BE2C (cell line): ENCODE measurements around the gene CCL11.

Experiments
- DNase-seq: peaks from one replicate; pipeline ENCODE4 v3.0.0-alpha.2; 2020
- H3K27me3 ChIP-seq: fragments of 250-450 bp; sonication (Bioruptor Pico); 2 replicates; pipeline ENCODE4 v1.5.1; 2020; ENCODE audit warnings: mild to moderate bottlenecking
- H3K36me3 ChIP-seq: fragments of 250-450 bp; sonication (Bioruptor Pico); 2 replicates; pipeline ENCODE4 v1.5.1; 2020; ENCODE audit warnings: mild to moderate bottlenecking
- H3K4me1 ChIP-seq: fragments of 250-450 bp; sonication (Bioruptor Pico); 2 replicates; pipeline ENCODE4 v1.5.1; 2020
- H3K4me3 ChIP-seq: 2 replicates; pipeline ENCODE4 v1.5.1; 2011; ENCODE audit warnings: low read depth, low read length
- H3K9me3 ChIP-seq: fragments of 250-450 bp; sonication (Bioruptor Pico); 2 replicates; pipeline ENCODE4 v1.5.1; 2020
- TF ChIP-seq, protein P1 (sequence below): IDR thresholded peaks from 2 replicates; pipeline ENCODE4 v1.5.1; 2012; ENCODE audit warnings: mild to moderate bottlenecking, low read depth, low read length

The CCL11 gene

GRCh38 chr17:34254651-34255380 is 30.7 kb upstream of the CCL11 start, which contains the start of gene CCL2:
Gene CCL2 (plus strand): TSS chr17:34255285. CDS start chr17:34255350, 65 bp downstream.
- DNase-seq = peak; percentile 19
- TF ChIP-seq, protein P1, sequence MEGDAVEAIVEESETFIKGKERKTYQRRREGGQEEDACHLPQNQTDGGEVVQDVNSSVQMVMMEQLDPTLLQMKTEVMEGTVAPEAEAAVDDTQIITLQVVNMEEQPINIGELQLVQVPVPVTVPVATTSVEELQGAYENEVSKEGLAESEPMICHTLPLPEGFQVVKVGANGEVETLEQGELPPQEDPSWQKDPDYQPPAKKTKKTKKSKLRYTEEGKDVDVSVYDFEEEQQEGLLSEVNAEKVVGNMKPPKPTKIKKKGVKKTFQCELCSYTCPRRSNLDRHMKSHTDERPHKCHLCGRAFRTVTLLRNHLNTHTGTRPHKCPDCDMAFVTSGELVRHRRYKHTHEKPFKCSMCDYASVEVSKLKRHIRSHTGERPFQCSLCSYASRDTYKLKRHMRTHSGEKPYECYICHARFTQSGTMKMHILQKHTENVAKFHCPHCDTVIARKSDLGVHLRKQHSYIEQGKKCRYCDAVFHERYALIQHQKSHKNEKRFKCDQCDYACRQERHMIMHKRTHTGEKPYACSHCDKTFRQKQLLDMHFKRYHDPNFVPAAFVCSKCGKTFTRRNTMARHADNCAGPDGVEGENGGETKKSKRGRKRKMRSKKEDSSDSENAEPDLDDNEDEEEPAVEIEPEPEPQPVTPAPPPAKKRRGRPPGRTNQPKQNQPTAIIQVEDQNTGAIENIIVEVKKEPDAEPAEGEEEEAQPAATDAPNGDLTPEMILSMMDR = no peak
- no peaks in the 10 kb centered on the region for H3K9me3 ChIP-seq
- H3K36me3 ChIP-seq = no peaks in the 10 kb centered on the region
- no peaks in the 10 kb centered on the region for H3K4me1 ChIP-seq
- H3K27me3 ChIP-seq = peaks cover 21% of the 10 kb centered on the region
- H3K4me3 ChIP-seq = peak within 1 kb of the TSS; percentile 22

GRCh38 chr17:34255381-34255732 is 30.2 kb upstream of the CCL11 start:
- Histone ChIP-seq H3K36me3 (no peaks in the 10 kb centered on the region), H3K4me1 (no peaks in the 10 kb centered on the region), H3K9me3 (no peaks in the 10 kb centered on the region), H3K4me3 (no peak overlapping the region), H3K27me3 (peaks cover 21% of the 10 kb centered on the region)
- DNase-seq = no peak
- TF ChIP-seq, protein P1 = no peak

- TF ChIP-seq, protein P1 = no peak
- H3K27me3 ChIP-seq = peaks cover 21% of the 10 kb centered on the region
- H3K4me3 ChIP-seq = no peak overlapping the region
These were observed 29.7 kb upstream of the CCL11 start for GRCh38 chr17:34255841-34256240.

DNA sequence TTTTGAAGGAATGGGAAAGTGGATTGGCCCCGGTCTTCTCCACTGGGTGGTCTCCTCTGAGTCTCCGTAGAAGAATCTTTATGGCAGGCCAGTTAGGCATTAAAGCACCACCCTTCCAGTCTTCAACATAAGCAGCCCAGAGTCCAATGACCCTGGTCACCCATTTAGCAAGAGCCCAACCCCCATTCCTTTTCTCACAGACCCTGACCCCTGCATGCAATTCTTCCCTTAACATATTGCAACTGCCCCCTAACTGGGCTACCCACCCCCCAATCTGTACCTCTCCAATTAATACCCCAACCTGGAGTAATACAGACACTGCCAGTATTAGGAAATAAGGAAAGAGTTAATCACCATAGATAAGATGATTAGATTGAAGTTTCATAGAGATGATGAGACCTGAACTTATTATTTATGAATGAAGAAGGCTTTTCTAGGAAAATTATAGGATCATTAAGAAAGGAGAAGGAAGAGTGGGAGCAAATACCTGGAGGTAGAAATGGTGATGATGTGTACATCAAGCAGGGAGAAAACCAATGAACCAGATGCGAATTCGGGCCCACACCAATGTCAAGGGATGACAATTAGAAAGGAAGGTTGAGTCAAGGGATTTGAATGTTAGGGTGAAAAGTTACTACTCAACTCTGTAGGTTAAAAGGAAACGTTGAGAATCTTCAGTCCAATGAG is 28.1 kb upstream of the CCL11 start:
- H3K4me1 ChIP-seq = no peaks in the 10 kb centered on the region
- H3K4me3 ChIP-seq = no peak overlapping the region
- TF ChIP-seq, protein P1 = no peak
- no peaks in the 10 kb centered on the region for H3K9me3 ChIP-seq
- H3K36me3 ChIP-seq = no peaks in the 10 kb centered on the region
- DNase-seq = no peak
- peaks cover 21% of the 10 kb centered on the region for H3K27me3 ChIP-seq

More at GRCh38 chr17:34255841-34256240, 29.7 kb upstream of the CCL11 start:
- H3K4me1 ChIP-seq = no peaks in the 10 kb centered on the region
- no peak for DNase-seq
- H3K9me3 ChIP-seq = no peaks in the 10 kb centered on the region
- H3K36me3 ChIP-seq = no peaks in the 10 kb centered on the region

DNA sequence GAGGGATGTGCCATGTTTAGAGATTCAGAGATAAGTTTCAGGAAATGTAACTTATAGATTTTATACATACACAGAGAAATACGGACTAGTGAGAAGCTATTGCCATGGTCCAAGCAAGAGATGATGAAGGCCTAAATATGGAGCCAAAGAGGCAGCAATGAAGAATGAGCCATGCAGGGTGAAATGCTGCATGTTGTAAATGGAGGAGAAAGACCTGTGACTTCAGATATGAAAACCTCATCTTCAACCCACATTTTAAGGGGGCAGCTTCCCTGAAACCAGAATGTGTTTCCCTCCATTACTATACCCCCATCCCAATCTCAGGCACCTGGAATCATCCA is 27.6 kb upstream of the CCL11 start:
- Histone ChIP-seq H3K36me3 (no peaks in the 10 kb centered on the region), H3K27me3 (peaks cover 20% of the 10 kb centered on the region), H3K4me1 (no peaks in the 10 kb centered on the region), H3K4me3 (no peak overlapping the region), H3K9me3 (no peaks in the 10 kb centered on the region)
- DNase-seq = no peak
- TF ChIP-seq, protein P1 = no peak

GRCh38 chr17:34259146-34259545 is 26.4 kb upstream of the CCL11 start:
- no peak overlapping the region for H3K4me3 ChIP-seq
- no peaks in the 10 kb centered on the region for H3K4me1 ChIP-seq
- H3K27me3 ChIP-seq = peaks cover 14% of the 10 kb centered on the region; the same call in 1 of the 2 replicates
- TF ChIP-seq, protein P1 = no peak
- no peaks in the 10 kb centered on the region for H3K9me3 ChIP-seq
- DNase-seq = no peak
- H3K36me3 ChIP-seq = no peaks in the 10 kb centered on the region
